Neural cell (in vitro differentiated cells): ENCODE results near the gene RCC1. TPM values are rescaled to one million over a fixed set of nuclear protein-coding genes. Genes with fewer than 3 reads are reported as not detected.

Experiments
- H2AFZ ChIP-seq: fragments of 200-600, 300-800 bp; sonication (generic), shearing (Covaris generic); 2 replicates; pipeline ENCODE4 v1.6.0; 2014; ENCODE audit warnings: low read depth, mild to moderate bottlenecking, antibody characterized with exemption, low read length, moderate library complexity
- H3F3A ChIP-seq: fragments of 200-600 bp; shearing (Covaris generic); 2 replicates; pipeline ENCODE4 v1.6.1; 2016; ENCODE audit warnings: mild to moderate bottlenecking, moderate library complexity, mixed read lengths, antibody characterized with exemption, low read length; ENCODE audit not compliant: insufficient read depth, poor library complexity, severe bottlenecking
- H3K27ac ChIP-seq: fragments of 200-600, 300-800 bp; sonication (generic), shearing (Covaris generic); 2 replicates; pipeline ENCODE4 v1.5.1; 2014; ENCODE audit warnings: mild to moderate bottlenecking, low read length, moderate library complexity
- H3K27me3 ChIP-seq: fragments of 300-800, 200-600 bp; sonication (generic), shearing (Covaris generic); 2 replicates; pipeline ENCODE4 v1.6.0; 2014; ENCODE audit warnings: mild to moderate bottlenecking, low read depth, low read length, moderate library complexity; ENCODE audit not compliant: insufficient read depth
- H3K36me3 ChIP-seq: fragments of 300-800, 200-600 bp; sonication (generic), shearing (Covaris generic); 2 replicates; pipeline ENCODE4 v1.5.1; 2014; ENCODE audit warnings: mild to moderate bottlenecking, antibody characterized with exemption, low read length, moderate library complexity; ENCODE audit not compliant: insufficient read depth
- H3K4me2 ChIP-seq: fragments of 300-800, 200-600 bp; sonication (generic), shearing (Covaris generic); 2 replicates; pipeline ENCODE4 v1.6.0; 2014; ENCODE audit warnings: mild to moderate bottlenecking, low read length
- H3K4me3 ChIP-seq: fragments of 300-800, 200-600 bp; sonication (generic), shearing (Covaris generic); 2 replicates; pipeline ENCODE4 v1.5.1; 2014; ENCODE audit warnings: mild to moderate bottlenecking, low read length, moderate library complexity
- H3K79me2 ChIP-seq: fragments of 200-600 bp; shearing (Covaris generic); replicated peaks from 2 replicates; pipeline ENCODE4 v1.6.0; 2014; ENCODE audit warnings: mild to moderate bottlenecking, low read length, moderate library complexity; ENCODE audit not compliant: insufficient read depth
- H3K9ac ChIP-seq: fragments of 300-800, 200-600 bp; sonication (generic), shearing (Covaris generic); 2 replicates; pipeline ENCODE4 v1.6.1; 2016; ENCODE audit warnings: mild to moderate bottlenecking, low read length, mixed read lengths
- H3K9me2 ChIP-seq: fragments of 200-600 bp; shearing (Covaris generic); 2 replicates; pipeline ENCODE4 v1.6.1; 2016; ENCODE audit warnings: mild to moderate bottlenecking, low read length, mixed read lengths; ENCODE audit not compliant: insufficient read depth
- H3K9me3 ChIP-seq: fragments of 200-600, 300-800 bp; sonication (generic), shearing (Covaris generic); 2 replicates; pipeline ENCODE4 v1.6.1; 2016; ENCODE audit warnings: mild to moderate bottlenecking, mixed run types, low read length, moderate library complexity, mixed read lengths
- H4K20me1 ChIP-seq: fragments of 200-600 bp; shearing (Covaris generic); 2 replicates; pipeline ENCODE4 v1.6.1; 2016; ENCODE audit warnings: mild to moderate bottlenecking, mixed run types; ENCODE audit not compliant: insufficient read depth
- EP300 ChIP-seq: fragments of 450-650 bp; conservative IDR thresholded peaks from 2 replicates; pipeline ENCODE4 v1.6.1; 2014; ENCODE audit warnings: antibody characterized with exemption, mild to moderate bottlenecking, moderate library complexity; ENCODE audit not compliant: poor library complexity, severe bottlenecking
- EZH2 ChIP-seq: fragments of 200-600, 300-800 bp; shearing (Covaris generic), sonication (generic); IDR thresholded peaks from 2 replicates; pipeline ENCODE4 v1.6.1; 2014; ENCODE audit warnings: antibody characterized with exemption, low read length, borderline replicate concordance, mild to moderate bottlenecking; ENCODE audit not compliant: insufficient read depth, poor library complexity, severe bottlenecking
- MXI1 ChIP-seq: fragments of 450-650 bp; conservative IDR thresholded peaks from 2 replicates; pipeline ENCODE4 v1.6.1; 2014; ENCODE audit warnings: antibody characterized with exemption, mild to moderate bottlenecking; ENCODE audit not compliant: poor library complexity, severe bottlenecking
- POLR2AphosphoS5 ChIP-seq: IDR thresholded peaks from 2 replicates; pipeline ENCODE4 v1.6.1; 2012
- RAD21 ChIP-seq: fragments of 450-650 bp; conservative IDR thresholded peaks from 2 replicates; pipeline ENCODE4 v1.6.1; 2014; ENCODE audit warnings: antibody characterized with exemption, mild to moderate bottlenecking, moderate library complexity
- SMC3 ChIP-seq: fragments of 450-650 bp; conservative IDR thresholded peaks from 2 replicates; pipeline ENCODE4 v1.6.1; 2014; ENCODE audit warnings: antibody characterized with exemption, mild to moderate bottlenecking, moderate library complexity; ENCODE audit not compliant: poor library complexity
- TAF1 ChIP-seq: IDR thresholded peaks from 2 replicates; pipeline ENCODE4 v1.6.1; 2012; ENCODE audit warnings: low read depth
- polyA plus RNA-seq: library from polyadenylated mRNA; depleted of rRNA; stranded (reverse); fragments of >200 nt; gene quantifications from 2 replicates; pipeline ENCODE4 v1.2.3, GENCODE V29; 2014
- TF ChIP-seq, protein P1 (sequence below): fragments of 450-650 bp; IDR thresholded peaks from 2 replicates; pipeline ENCODE4 v1.5.1; 2014; ENCODE audit warnings: antibody characterized with exemption, mild to moderate bottlenecking, moderate library complexity; ENCODE audit not compliant: poor library complexity, severe bottlenecking
- TF ChIP-seq, protein P2 (sequence below): IDR thresholded peaks from 2 replicates; pipeline ENCODE4 v1.6.1; 2012; ENCODE audit warnings: borderline replicate concordance

Gene RCC1
- polyA plus RNA-seq, 1 donor from 2014 or later: 13.1 TPM

DNA sequence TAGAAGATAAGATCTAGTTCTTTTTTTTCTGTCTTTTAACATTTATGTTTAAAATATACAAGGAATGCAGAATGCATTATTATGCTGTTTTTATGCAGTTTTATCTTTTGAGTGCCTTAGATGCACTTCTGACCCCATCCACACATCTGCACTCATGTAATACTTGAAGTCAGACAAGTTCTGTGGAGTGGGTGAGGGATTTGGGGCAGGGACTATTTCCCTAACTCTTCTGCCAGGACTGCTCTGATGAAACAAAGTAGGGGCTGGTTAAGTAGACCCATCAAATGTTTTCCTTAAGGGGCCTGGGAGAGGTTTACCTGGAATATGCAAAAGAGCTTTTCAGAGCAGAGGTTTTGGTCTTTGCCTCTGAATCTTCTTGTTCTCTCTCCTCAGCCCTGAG, 58.5 kb downstream of the RCC1 start:
- Histone ChIP-seq H4K20me1 (no peaks in the 10 kb centered on the region), H3K4me2 (no peak overlapping the region), H3K9me2 (no peaks in the 10 kb centered on the region), H2AFZ (no peak overlapping the region), H3K27ac (no peak overlapping the region), H3F3A (no peaks in the 10 kb centered on the region), H3K4me3 (no peak overlapping the region), H3K27me3 (no peaks in the 10 kb centered on the region), H3K36me3 (peaks cover 7% of the 10 kb centered on the region), H3K9me3 (no peaks in the 10 kb centered on the region), H3K9ac (no peak overlapping the region), H3K79me2 (no peaks in the 10 kb centered on the region)
- TF ChIP-seq, protein P1, sequence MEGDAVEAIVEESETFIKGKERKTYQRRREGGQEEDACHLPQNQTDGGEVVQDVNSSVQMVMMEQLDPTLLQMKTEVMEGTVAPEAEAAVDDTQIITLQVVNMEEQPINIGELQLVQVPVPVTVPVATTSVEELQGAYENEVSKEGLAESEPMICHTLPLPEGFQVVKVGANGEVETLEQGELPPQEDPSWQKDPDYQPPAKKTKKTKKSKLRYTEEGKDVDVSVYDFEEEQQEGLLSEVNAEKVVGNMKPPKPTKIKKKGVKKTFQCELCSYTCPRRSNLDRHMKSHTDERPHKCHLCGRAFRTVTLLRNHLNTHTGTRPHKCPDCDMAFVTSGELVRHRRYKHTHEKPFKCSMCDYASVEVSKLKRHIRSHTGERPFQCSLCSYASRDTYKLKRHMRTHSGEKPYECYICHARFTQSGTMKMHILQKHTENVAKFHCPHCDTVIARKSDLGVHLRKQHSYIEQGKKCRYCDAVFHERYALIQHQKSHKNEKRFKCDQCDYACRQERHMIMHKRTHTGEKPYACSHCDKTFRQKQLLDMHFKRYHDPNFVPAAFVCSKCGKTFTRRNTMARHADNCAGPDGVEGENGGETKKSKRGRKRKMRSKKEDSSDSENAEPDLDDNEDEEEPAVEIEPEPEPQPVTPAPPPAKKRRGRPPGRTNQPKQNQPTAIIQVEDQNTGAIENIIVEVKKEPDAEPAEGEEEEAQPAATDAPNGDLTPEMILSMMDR: no peak
- TF ChIP-seq RAD21 (no peak), EZH2 (no peak)

DNA sequence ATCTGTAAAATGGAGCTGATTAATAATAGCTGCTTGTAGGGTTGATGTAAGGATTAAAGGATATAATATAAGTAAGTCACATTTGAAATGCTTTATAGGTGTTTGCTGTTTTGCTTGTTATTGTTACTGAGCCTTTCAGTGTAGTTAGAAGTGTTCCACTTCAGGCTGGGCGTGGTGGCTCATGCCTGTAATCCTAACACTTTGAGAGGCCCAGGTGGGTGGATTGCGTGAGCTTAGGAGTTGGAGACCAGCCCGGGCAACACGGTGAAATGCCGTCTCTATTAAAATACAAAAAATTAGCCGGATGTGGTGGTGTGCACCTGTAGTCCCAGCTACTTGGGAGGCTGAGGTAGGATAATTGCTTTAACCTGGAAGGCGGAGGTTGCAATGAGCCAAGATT, 59.2 kb downstream of the RCC1 start:
- H2AFZ ChIP-seq: no peak overlapping the region
- H3K4me2 ChIP-seq: no peak overlapping the region
- no peak overlapping the region for H3K27ac ChIP-seq
- H3K4me3 ChIP-seq: no peak overlapping the region
- H4K20me1 ChIP-seq: no peaks in the 10 kb centered on the region
- no peak overlapping the region for H3K9ac ChIP-seq
- no peaks in the 10 kb centered on the region for H3K9me3 ChIP-seq
- TF ChIP-seq SMC3 (no peak), POLR2AphosphoS5 (no peak), TAF1 (no peak), EP300 (no peak), EZH2 (no peak), RAD21 (no peak), MXI1 (no peak)
- TF ChIP-seq, protein P2, sequence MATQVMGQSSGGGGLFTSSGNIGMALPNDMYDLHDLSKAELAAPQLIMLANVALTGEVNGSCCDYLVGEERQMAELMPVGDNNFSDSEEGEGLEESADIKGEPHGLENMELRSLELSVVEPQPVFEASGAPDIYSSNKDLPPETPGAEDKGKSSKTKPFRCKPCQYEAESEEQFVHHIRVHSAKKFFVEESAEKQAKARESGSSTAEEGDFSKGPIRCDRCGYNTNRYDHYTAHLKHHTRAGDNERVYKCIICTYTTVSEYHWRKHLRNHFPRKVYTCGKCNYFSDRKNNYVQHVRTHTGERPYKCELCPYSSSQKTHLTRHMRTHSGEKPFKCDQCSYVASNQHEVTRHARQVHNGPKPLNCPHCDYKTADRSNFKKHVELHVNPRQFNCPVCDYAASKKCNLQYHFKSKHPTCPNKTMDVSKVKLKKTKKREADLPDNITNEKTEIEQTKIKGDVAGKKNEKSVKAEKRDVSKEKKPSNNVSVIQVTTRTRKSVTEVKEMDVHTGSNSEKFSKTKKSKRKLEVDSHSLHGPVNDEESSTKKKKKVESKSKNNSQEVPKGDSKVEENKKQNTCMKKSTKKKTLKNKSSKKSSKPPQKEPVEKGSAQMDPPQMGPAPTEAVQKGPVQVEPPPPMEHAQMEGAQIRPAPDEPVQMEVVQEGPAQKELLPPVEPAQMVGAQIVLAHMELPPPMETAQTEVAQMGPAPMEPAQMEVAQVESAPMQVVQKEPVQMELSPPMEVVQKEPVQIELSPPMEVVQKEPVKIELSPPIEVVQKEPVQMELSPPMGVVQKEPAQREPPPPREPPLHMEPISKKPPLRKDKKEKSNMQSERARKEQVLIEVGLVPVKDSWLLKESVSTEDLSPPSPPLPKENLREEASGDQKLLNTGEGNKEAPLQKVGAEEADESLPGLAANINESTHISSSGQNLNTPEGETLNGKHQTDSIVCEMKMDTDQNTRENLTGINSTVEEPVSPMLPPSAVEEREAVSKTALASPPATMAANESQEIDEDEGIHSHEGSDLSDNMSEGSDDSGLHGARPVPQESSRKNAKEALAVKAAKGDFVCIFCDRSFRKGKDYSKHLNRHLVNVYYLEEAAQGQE: no peak
- TF ChIP-seq, protein P1: no peak
- H3F3A ChIP-seq: no peaks in the 10 kb centered on the region
- no peaks in the 10 kb centered on the region for H3K79me2 ChIP-seq
- H3K27me3 ChIP-seq: no peaks in the 10 kb centered on the region
- peaks cover 7% of the 10 kb centered on the region for H3K36me3 ChIP-seq
- H3K9me2 ChIP-seq: no peaks in the 10 kb centered on the region
